Adrenal gland (tissue), 5 donors: ENCODE data around the gene TRAPPC2L.

ENCODE experiments used
- CTCF ChIP-seq, 6 experiments: fragments of 450-650 bp in 4 of 6; fragments of 200-600 bp in 2 of 6; sonication (generic) in 1 of 6; IDR thresholded peaks; 1 replicate in 5 of 6; 2 replicates in 1 of 6; pipeline versions ENCODE4 v1.5.1 to v1.8.0; 2016 to 2021; ENCODE audit warnings: antibody characterized with exemption in 6 of 6, mild to moderate bottlenecking in 2 of 6, moderate library complexity in 1 of 6
- POLR2A ChIP-seq, 2 donors: fragments of 450-650 bp; IDR thresholded peaks; one replicate each; pipeline ENCODE4 v1.6.1; 2017; ENCODE audit warnings: antibody characterized with exemption in 2 of 2, mild to moderate bottlenecking in 2 of 2, moderate library complexity in 1 of 2
- donor health status: DM: no; HTN: no; CAD: no.

- TF ChIP-seq CTCF (IDR thresholded peaks at IDR 0.05) (no peak), POLR2A (IDR thresholded peaks at IDR 0.05) (no peak)
Measured at GRCh38 chr16:88908307-88908706, 51.4 kb downstream of the TRAPPC2L start.
